ENCODE measurements around the gene PEAK1. TPM values are rescaled to one million over a fixed set of nuclear protein-coding genes. Genes with fewer than 3 reads are reported as not detected.
"Not testable (repeated sequence)": the region's sequence is repeated elsewhere in the genome, so short reads cannot be mapped to it uniquely, and the experiment has no call there.

The PEAK1 gene
- total RNA-seq, 1 experiment from 2014 or later, result 12.4 TPM

DNA sequence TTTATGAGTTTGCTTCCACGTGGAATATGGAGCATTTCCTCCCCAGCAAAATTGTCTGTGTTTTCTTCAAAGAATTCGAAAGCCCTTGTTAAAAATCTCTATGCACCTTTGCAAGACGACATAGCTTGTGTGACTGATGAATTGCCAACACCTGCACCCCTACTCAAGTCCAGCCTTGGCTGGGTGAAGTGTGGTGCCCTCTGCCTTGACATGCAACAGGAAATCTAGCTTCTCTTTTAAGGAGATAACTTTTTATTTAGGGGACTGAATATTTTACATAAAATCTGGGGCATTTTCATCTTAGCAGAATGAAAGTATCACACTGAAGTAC is 1.4 kb upstream of the PEAK1 start:
- peak; percentile 21 for DNase-seq (ENCODE audit: low read depth)

DNA sequence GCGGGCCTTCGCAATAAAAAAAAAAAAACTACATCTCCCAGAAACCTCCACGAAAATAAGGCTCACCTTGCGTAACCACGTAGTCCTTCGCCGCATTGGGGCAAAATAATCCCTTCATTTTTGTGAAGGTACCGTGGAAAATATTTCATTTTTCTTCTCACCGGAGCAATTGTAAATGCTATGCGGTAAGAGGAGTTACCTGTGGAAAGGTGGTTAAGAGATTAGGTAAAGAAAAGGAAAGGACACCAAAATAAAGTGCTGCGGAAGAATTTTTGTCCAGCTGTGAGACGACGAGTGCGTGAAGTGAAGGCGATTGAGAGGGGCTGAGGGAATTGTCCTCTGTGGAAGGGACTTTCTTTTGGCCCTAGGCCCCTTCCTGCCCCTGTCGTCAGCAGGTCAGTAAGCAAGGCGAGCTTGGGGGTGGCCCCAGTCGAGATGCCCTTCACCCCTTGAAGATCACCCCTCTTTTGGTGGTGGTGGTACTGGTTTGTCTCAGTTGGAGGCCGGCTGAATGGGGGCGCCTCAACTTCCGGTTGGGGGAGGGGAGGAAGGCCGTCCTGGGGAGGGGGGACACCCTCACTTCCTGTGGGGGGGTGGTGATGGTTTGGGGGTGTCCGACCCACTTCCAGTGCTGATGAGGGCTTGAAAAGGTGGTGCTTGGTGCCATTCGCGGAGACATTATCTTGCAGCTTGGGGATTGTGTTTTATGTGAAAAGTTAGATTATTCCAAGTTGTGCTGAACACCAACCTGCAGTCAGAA is 886 bp upstream of the PEAK1 start, which contains the start of gene HMG20A:
HMG20A (plus strand) TSS at position 279 of the 760 bp plus-strand sequence. CDS start 37,520 bp downstream, outside the sequence.
- DNase-seq (ENCODE audit: low read depth), result peak; percentile 62

GRCh38 chr15:77418966-77419835 is 703 bp downstream of the PEAK1 start:
- DNase-seq (ENCODE audit: low read depth), result peak; percentile 32

DNA sequence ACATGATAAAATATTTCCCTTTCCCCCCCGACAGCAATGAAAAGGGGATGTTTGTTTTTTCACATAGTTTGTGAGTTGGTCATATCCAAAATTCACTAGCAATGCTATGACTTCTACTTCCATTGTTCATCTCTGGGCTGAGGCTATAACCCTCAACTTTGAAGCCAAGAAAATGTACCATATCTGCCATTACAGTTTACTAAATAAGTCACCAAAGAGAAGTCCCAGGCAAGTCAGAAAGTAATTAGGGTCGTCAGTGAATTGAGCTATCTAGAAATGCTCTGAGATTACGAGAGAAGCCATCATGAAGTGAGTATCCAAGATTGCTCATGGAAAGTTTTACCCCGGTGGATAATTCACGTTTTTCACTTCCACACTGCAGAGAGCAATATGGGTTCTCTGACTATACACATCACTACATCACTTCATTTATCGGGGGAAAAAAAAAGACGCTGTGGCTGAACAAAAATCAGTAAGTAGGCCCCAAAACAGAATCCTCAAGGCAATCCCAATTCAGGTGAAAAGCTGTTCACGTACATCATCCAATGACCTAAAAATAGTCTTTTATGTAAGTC is 1.4 kb downstream of the PEAK1 start:
- DNase-seq (ENCODE audit: low read depth), result peak; percentile 42

DNA sequence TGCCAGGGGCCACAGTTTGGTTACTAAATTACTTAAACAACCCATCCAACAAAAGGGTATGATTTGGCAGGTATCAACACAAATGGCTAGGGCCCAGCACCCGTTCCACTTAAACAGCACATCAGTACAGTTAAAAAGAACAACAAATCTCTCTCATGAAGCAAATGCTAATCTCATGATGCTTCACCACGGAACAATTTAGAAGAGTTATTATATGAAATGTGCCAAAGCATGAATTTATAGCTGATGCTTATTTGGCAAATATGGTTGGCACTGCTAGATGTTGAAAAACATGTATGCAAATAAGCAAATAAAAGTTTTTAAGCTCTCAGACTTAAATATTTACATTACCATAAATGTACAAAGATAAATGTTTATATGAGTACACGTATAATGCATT is 2.3 kb downstream of the PEAK1 start:
- DNase-seq (ENCODE audit: low read depth), result peak; percentile 11

DNA sequence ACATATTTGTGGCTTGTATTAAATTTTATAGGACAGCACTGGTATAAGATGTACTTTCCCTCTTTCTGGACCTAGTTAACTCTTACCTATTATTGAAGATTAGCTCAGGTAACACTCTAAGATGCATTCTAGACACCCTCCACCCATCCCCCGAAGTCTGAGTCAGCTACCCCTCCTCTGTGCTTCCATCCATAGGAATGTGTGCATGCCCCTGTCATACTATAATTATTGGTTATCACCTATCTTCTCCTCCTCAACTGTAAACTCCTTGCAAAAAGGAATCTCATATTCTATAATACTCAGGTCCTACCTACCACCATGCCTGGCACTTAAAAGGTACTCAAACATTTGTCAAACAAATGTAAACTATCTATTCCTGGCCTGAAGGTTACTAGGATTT is 3.0 kb downstream of the PEAK1 start:
- peak; percentile 24 for DNase-seq (ENCODE audit: low read depth)

- DNase-seq (ENCODE audit: low read depth), result no peak
These were observed 3.8 kb downstream of the PEAK1 start for GRCh38 chr15:77416148-77416455.

GRCh38 chr15:77415450-77416147 is 4.3 kb downstream of the PEAK1 start:
- no peak for DNase-seq (ENCODE audit: low read depth)

- no peak for DNase-seq (ENCODE audit: low read depth)
These were observed 5.0 kb downstream of the PEAK1 start for GRCh38 chr15:77414789-77415442.

- no peak for DNase-seq (ENCODE audit: low read depth)
These were observed 6.1 kb downstream of the PEAK1 start for GRCh38 chr15:77413699-77414349.

GRCh38 chr15:77412972-77413698 is 6.8 kb downstream of the PEAK1 start:
- DNase-seq (ENCODE audit: low read depth), result peak; percentile 24

DNA sequence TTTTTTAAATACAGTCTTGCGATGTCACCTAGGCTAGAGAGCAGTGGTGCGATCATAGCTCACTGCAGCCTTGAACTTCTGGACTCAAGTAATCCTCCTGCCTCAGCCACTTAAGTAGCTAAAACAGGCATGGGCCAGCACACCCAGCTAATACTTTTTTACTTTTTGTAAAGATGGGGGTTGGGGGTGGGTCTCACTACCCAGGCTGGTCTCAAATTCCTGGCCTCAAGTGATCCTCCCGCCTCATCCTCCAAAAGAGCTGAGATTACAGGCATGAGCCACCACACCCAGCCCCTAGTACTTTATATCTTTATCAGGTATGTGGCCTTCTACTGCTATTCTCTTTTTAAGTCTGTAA is 8.3 kb downstream of the PEAK1 start:
- DNase-seq (ENCODE audit: low read depth), result no peak

DNA sequence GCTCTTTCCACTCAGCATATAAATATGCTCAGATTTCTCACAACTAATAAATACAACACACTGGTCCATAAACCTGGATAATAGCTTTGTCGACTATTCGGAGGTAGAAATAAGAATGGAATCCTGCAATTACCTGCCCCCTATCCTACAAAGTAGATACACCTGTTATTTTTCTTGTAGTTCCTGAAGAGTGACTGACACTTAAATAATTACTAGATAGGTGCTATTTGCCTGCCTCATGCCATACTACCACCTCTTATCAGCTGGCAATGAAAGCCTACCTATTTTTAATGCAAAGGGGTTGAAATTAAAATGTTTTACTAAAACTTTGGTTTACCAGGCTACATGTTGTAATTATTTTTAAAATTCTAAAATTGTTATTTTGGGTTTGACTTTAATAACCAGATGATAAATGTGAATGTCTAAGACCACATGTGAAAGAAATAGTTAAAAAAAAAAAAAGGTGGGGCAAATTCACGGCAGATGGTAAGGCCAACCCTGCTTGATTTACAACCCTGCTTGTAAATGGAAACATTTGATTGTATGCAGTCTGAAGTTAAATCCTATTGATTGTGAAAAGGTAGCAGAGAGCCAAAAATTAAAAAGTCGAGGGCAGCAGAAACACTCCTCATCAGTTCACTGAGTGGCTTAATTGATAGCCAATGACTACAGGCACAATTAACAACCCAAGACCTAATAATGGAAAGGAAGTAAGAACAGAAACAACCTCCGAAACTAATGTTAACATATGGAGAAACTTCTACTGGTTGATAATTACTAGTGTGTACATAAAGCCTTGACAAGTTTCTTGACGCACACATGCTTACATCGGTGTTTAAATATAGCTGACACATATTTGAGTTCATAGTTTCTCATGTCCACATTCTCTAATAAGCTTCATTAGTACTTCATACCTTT is 8.9 kb downstream of the PEAK1 start:
- no peak for DNase-seq (ENCODE audit: low read depth)

DNA sequence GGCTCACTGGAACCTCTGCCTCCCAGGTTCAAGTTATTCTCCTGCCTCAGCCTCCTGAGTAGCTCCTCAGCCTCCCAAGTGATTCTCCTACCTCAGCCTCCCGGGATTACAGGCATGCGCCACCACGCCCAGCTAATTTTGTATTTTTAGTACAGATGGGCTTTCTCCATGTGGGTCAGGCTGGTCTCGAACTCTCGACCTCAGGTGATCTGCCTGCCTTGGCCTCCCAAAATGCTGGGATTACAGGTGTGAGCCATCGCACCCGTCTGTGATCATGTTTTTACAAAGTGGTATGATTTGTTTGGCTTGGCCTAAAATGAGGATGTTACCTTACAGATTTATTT is 9.8 kb downstream of the PEAK1 start:
- not testable (repeated sequence) for DNase-seq (ENCODE audit: low read depth)

- peak; percentile 18 for DNase-seq (ENCODE audit: low read depth)
These were observed 10.4 kb downstream of the PEAK1 start for GRCh38 chr15:77409259-77410156.

DNA sequence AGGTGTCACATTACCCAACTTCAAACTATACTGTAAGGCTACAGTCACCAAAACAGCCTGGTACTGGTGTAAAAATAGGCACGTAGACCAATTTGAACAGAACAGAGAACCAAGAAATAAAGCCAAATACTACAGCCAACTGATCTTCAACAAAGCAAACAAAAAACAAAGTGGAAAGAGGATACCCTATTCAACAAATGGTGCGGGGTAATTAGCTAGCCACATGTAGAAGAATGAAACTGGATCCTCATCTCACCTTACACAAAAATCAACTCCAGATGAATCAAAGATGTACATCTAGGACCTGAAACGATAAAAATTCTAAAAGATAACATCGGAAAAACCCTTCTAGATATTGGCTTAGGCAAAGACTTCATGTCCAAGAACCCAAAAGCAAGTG is 13.1 kb downstream of the PEAK1 start:
- DNase-seq (ENCODE audit: low read depth), result no peak

DNA sequence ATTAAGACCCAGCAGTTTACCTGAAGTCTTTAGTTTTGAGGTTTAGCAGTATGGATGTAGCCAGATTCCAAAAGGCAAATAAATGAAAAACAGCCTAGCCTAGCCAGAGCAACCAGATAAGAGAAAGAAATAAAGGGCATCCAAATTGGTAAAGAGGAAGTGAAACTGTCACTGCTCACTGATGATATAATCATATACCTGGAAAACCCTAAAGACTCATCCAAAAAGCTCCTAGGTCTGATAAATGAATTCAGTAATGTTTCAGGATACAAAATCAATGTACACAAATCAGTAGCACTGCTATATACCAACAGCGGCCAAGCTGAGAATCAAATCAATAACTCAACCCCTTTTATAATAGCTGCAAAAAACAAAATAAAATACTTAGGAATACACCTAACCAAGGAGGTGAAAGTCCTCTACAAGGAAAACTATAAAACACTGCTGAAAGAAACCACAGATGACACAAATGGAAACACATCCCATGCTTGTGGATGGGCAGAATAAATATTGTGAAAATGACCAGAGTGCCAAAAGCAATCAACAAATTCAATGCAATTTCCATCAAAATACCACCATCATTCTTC is 13.6 kb downstream of the PEAK1 start:
- not testable (repeated sequence) for DNase-seq (ENCODE audit: low read depth)

DNA sequence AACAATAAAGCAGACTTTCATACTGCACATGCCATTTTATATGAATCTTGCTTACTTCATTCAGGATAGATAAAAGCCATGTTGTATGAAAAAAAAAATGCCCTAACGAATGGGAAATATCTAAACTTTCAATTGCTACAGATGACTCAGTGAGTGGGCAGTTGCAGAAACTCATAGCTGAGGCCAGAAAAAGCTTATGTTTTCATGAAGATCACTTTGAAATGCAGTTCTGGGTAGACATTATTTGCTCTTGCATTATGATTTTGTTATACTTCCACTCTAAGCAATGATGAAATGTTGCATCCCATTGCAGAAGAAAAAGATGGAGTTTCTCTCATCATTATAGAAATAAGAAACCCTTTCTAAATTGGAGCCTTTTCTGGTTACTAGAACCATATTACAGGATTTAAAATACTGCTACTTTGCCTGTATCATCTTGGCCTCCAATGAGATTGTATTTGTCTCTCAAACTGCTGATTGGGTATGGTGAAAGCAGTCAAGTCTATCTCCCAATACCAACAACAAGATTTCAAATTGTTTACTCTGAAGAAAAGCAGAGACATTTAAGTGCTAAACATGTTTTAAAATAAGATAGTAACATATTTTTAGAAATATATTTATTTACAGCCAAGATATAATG is 17.0 kb downstream of the PEAK1 start:
- DNase-seq (ENCODE audit: low read depth), result peak; percentile 20
